GM10847 (cell line): Measurements from ENCODE around the gene VPS13D.

Experiments used
- POLR2A ChIP-seq: IDR thresholded peaks from 2 replicates; pipeline ENCODE4 v1.6.1; 2011; ENCODE audit not compliant: insufficient read length; ENCODE audit errors: extremely low read depth

Gene VPS13D

DNA sequence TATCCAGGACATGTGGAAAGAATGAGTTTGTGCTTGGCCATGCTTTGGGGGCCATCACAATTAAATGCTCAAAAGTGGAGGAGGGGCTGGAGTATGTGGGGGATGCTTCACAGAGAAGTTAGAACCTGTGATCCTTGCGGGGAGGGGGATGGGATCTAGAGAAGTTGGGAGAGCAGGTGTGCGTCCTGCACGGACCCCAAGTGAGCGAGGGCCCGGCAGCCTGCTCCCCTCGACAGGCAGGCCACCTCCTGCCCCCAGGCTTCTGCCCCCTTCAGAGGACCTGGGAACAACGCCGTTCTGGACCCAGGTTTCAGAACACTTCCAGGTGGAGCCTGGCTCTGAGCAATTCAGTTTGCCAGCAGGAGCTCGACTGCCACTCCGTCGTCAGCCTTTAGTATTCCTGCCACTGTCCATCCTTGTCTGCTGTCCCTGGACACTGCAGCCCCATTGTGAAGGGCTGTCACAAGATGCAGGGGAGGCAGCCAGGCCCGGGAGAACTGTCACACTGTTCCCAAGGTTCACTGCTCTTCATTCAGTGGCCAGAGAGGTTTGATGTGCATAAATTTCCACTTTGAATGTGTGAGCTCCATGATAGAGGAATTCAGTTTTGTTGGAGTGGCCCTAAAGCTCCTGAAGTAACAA, 275.9 kb downstream of the VPS13D start:
- TF ChIP-seq POLR2A, result no peak

- no peak for TF ChIP-seq POLR2A
Measured at GRCh38 chr1:12506281-12507280, 276.8 kb downstream of the VPS13D start.

DNA sequence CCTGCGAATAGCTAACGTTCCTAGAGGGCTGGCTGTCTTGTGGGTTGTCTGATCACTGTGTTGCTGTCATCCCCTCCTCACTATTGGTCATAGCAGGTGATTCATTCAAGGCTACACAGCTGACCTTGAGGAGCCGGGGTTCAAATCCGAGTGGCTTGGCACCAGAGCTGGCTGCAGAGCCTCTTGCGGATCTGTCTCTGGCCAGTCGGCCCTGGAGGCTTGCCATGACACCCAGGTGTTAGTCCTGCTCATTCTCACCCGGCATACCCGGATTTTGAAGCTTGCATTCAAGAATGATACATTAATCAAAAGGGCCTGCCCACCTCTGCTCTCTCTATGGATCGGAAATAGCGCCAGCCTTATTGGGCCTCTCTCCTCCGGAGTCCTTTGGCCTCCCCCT, 277.8 kb downstream of the VPS13D start:
- TF ChIP-seq POLR2A, result no peak

- no peak for TF ChIP-seq POLR2A
Measured at GRCh38 chr1:12508849-12509248, 279.0 kb downstream of the VPS13D start.

GRCh38 chr1:12511128-12511484, 281.3 kb downstream of the VPS13D start:
- no peak for TF ChIP-seq POLR2A

DNA sequence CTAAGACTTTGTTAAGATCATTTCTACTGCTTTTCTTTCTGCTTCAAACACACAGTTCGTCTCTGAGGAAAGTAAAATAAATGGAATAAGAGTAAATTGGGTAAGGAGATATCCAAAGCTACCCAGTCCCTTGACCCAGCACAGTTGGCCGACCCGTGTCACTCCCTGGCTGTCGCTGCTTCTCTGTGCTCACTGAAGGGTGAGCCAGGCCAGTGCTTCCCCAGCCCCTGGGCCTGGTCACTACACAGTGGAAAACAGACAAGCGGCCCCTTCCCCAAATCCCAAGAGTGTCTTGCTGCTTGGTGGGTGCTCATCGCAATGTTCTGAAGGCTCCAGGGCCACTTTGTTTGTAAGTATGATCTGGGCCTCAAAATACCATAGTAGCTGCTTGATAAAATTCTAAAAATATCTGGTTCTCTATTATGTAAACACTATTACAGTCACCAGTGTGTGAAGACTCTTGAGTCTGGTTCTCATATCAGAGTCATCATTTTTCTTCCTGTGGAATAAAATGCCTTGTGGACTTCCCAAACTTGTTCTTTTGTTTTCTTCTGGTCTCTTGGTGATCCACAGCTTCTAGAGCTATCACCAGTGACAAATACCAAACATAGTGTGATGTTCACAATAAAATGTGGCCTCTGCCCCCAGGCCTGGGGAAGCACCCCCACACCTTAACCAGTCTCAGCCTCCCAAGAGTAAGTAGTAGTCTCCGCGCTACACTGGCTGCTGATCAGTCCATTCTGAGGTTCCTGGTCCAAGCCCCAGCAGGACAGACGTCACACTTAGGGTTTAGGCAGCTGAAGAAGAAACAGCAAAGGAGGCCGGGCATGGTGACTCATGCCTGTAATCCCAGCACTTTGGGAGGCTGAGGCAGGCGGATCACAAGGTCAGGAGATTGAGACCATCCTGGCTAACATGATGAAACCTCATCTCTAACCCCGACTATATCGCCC, 282.0 kb downstream of the VPS13D start:
- TF ChIP-seq POLR2A, result no peak

DNA sequence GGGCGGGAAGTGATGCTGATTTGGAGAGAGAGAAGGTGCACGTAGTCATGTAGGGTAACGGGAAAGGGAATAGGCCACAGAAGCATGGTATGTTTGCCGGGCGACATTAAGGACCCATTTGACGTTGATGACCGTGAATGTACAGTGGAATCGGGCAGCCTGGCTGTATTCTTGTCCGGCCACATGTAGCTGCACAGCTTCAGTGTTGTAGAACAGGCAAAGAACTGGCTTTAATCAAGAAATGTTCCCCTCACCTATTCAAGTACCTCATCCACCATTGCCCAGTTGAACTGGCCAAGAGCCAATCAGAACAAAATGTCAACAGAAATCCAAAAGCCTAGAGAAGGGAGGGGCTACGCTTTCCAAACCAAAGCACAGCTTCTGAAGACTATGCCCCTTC, 283.4 kb downstream of the VPS13D start:
- no peak for TF ChIP-seq POLR2A

DNA sequence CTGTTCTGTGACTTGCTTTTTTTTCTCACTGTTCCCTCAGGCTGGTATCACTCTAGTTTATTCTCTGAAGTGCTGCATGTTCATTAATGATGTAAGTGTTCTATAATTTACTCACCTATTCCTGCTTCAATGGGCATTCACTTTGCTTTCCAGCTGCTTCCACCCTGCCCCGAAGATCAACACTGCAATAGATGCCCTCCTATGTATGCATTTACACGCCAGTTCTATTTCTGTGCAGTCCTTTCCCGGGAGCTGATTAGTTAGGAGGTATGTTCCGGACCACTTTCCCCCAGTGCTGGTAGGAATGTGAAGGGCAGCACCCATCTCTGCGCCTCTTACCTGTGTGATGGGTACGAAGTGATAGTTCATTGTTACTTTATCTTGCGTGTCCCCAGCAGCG, 284.8 kb downstream of the VPS13D start:
- no peak for TF ChIP-seq POLR2A

DNA sequence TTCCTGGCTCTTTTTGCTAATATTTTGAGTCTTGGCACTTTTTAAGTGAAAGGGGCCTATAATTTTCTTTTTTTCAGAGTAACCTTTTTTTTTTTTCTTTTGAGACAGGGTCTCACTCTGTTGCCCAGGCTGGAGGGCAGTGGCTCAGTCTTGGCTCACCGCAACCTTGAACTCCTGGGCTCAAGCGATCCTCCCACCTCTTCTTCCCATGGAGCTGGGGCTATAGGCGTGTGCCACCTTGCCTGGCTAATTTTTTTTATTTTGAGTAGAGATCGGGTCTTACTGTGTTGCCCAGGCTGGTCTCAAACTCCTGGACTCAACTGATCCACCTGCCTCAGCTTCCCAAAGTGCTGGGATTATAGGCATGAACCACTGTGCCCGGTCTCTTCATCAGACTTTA, 285.4 kb downstream of the VPS13D start:
- no peak for TF ChIP-seq POLR2A

DNA sequence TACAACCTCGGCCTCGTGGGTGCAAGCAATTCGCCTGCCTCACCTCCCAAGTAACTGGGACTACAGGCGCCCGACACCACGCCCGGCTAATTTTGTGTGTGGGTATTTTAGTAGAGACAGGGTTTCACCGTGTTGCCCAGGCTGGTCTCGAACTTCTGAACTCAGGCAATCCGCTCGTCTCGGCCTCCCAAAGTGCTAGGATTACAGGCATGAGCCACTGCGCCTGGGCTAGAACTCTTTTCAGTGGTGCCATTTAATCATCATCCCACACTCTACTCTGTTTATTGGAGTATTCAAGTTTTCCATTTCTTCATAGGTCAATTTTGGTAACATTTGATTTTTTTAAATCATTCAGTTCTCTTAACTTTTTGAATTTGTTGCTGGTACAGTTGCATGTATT, 286.9 kb downstream of the VPS13D start:
- TF ChIP-seq POLR2A, result no peak

DNA sequence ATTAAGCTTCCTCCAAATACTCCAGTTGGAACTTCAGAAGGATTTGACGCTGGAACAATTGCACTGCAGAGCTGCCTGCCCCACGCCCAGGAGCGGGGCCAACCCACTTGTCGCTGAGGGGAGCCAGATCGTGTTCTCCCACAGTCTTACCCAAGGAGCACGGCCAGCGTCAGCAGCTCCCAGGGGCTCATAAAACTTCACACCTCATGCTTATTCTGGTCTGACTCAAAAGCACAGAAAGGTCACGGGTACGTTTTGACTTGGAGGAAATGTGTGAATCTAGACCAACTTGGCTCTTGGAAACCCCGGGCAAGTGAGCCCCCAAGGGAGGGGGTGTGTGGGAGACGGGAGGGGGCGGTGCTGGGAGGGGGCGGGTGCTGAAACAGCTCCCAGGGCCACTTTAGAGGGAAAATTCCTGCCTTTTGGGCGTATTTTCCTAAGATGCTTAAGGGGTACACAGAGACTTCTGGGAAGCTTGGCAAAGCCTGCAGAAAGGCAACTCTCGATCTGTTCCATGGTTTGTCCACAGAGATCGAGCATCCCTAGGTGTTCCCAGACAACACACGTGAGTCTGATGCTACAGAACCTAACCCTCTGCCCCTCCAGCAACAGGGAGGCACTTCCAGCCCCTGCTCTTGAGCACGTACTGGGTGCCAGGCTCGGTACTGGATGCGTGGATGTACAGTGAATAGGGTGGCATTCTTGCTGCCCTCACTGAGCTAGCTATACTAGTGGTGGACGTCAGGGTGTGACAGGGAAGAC, 289.3 kb downstream of the VPS13D start:
- TF ChIP-seq POLR2A, result no peak

DNA sequence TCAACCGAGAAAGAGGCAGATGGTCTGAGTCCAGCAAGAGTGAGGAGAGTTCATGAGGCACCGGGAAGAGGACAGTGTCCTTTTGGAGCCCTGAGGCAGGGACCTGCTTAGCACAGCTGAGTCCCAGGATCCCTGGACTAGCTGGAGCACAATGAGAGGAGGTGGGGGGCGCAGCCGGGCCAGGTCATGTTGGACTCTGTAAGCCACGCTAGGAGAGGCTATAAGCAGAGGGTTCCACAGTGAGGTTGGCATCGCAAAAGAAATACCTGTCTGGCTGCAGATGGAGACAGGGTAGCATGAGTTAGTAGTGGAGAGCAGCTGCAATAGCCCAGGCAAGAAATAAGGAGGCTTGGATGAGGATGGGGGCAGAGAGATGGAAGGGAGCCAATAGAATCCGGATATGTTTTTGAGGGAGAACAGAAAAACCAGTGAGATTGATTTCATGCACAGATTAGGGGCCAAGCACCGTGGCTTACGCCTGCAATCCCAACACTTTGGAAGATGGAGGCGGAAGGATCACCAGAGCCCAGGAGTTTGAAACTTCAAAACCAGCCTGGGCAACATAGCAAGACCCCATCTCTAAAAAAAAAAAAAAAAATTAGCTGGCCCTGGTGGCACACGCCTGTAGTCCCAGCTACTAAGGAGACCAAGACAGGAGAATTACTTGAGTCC, 290.0 kb downstream of the VPS13D start:
- no peak for TF ChIP-seq POLR2A

DNA sequence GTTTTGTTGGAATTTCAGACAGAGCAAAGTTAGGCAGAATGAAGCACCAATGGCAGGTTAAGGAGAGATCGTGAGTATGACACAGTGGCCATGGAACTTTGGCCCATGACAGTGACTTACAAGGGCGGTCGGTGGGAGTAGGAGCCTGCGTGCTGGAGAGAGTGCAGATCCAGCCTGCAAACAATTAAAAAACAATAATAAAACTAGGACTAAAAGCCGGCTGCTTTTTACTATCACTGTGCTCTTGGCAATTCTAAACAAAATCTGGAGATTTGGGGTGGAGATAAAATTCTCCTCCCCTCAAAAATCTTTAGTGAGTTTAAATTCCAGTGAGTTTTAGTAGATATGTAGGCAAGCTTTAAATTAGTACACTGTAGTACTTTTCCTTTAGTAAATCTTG, 291.3 kb downstream of the VPS13D start:
- TF ChIP-seq POLR2A, result no peak

- TF ChIP-seq POLR2A, result no peak
Measured at GRCh38 chr1:12524266-12524665, 294.4 kb downstream of the VPS13D start.
